22Rv1 (cell line): Measurements from ENCODE around the gene PCDHGB5.

Experiments
- ZFX ChIP-seq: fragments of 450-650 bp; IDR thresholded peaks from 2 replicates; pipeline ENCODE4 v1.6.1; 2017; ENCODE audit warnings: antibody characterized with exemption, borderline replicate concordance
- TF ChIP-seq, protein P1 (sequence below): fragments of 450-650 bp; IDR thresholded peaks from 2 replicates; pipeline ENCODE4 v1.5.1; 2017; ENCODE audit warnings: mild to moderate bottlenecking

DNA sequence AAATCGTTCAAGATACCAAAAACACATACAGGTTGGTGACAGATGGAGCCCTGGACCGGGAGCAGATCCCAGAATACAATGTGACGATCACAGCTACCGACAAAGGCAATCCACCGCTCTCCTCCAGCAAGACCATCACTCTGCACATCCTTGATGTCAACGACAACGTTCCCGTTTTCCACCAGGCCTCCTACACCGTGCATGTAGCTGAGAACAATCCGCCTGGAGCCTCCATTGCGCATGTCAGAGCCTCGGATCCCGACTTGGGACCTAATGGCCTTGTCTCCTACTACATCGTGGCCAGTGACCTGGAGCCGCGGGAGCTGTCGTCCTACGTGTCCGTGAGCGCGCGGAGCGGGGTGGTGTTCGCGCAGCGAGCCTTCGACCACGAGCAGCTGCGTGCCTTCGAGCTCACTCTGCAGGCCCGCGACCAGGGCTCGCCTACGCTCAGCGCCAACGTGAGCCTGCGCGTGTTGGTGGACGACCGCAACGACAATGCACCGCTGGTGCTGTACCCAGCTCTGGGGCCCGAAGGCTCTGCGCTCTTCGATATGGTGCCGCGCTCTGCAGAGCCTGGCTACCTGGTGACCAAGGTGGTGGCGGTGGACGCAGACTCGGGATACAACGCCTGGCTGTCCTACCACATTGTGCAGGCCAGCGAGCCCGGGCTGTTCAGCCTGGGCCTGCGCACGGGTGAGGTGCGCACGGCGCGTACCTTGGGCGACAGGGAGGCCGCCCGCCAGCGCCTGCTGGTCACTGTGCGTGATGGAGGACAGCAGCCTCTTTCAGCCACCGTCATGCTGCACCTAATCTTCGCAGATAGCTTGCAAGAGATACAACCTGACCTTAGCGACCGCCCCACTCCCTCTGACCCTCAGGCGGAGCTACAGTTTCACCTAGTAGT is 25.9 kb upstream of the PCDHGB5 start:
- TF ChIP-seq, protein P1, sequence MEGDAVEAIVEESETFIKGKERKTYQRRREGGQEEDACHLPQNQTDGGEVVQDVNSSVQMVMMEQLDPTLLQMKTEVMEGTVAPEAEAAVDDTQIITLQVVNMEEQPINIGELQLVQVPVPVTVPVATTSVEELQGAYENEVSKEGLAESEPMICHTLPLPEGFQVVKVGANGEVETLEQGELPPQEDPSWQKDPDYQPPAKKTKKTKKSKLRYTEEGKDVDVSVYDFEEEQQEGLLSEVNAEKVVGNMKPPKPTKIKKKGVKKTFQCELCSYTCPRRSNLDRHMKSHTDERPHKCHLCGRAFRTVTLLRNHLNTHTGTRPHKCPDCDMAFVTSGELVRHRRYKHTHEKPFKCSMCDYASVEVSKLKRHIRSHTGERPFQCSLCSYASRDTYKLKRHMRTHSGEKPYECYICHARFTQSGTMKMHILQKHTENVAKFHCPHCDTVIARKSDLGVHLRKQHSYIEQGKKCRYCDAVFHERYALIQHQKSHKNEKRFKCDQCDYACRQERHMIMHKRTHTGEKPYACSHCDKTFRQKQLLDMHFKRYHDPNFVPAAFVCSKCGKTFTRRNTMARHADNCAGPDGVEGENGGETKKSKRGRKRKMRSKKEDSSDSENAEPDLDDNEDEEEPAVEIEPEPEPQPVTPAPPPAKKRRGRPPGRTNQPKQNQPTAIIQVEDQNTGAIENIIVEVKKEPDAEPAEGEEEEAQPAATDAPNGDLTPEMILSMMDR: no peak
- no peak for TF ChIP-seq ZFX
